ENCODE measurements around the gene DRGX. TPM values are rescaled to one million over a fixed set of nuclear protein-coding genes. Genes with fewer than 3 reads are reported as not detected.

DRGX gene
- total and polyA plus RNA-seq, 8 donors = 0.45 TPM; not detected in 7

- Histone ChIP-seq H3K27ac (no peak overlapping the region), H3K9me3 (no peaks in the 10 kb centered on the region), H3K36me3 (no peaks in the 10 kb centered on the region), H3K4me1 (peaks cover 4 to 25% of the 10 kb centered on the region in 2 donors), H3K4me3 (no peak overlapping the region), H3K27me3 (peaks cover 53 to 97% of the 10 kb centered on the region in 2 donors)
- no peak for DNase-seq
- ATAC-seq = no peak
- TF ChIP-seq, protein P1, sequence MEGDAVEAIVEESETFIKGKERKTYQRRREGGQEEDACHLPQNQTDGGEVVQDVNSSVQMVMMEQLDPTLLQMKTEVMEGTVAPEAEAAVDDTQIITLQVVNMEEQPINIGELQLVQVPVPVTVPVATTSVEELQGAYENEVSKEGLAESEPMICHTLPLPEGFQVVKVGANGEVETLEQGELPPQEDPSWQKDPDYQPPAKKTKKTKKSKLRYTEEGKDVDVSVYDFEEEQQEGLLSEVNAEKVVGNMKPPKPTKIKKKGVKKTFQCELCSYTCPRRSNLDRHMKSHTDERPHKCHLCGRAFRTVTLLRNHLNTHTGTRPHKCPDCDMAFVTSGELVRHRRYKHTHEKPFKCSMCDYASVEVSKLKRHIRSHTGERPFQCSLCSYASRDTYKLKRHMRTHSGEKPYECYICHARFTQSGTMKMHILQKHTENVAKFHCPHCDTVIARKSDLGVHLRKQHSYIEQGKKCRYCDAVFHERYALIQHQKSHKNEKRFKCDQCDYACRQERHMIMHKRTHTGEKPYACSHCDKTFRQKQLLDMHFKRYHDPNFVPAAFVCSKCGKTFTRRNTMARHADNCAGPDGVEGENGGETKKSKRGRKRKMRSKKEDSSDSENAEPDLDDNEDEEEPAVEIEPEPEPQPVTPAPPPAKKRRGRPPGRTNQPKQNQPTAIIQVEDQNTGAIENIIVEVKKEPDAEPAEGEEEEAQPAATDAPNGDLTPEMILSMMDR (IDR thresholded peaks at IDR 0.05) = no peak
- intact Hi-C loops (cut with DNase I) = no loop called here
Observed at GRCh38 chr10:49400365-49400764, 4.5 kb upstream of the DRGX start.

DNA sequence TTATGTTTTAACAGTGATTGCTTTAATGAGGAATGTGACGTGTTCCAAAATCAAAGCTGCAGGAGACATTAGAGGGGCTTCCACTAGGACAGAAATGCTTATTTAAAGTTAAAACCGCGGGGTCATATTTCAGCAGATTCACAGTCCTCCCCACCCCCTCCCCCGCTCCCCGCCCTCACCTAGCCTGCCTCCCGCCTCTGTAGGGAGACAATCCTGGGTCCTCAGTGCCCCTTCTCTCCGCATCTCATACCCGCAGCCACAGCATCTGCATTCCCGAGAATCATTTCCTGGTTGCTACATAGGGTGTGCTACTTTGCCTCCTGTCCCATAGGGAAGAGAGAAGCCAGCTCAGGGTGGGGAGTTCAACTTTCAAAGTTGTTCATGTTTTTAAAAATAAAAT lies 3.1 kb upstream of the DRGX start:
- no peak overlapping the region for H3K4me3 ChIP-seq
- TF ChIP-seq, protein P1 (IDR thresholded peaks at IDR 0.05) = no peak
- intact Hi-C loops (cut with DNase I) = no loop called here
- ATAC-seq = no peak
- H3K36me3 ChIP-seq = no peaks in the 10 kb centered on the region
- peaks cover 67 to 97% of the 10 kb centered on the region in 2 donors for H3K27me3 ChIP-seq
- no peak for DNase-seq
- H3K27ac ChIP-seq = no peak overlapping the region
- H3K9me3 ChIP-seq = no peaks in the 10 kb centered on the region
- peaks cover 7 to 27% of the 10 kb centered on the region in 2 donors for H3K4me1 ChIP-seq

DNA sequence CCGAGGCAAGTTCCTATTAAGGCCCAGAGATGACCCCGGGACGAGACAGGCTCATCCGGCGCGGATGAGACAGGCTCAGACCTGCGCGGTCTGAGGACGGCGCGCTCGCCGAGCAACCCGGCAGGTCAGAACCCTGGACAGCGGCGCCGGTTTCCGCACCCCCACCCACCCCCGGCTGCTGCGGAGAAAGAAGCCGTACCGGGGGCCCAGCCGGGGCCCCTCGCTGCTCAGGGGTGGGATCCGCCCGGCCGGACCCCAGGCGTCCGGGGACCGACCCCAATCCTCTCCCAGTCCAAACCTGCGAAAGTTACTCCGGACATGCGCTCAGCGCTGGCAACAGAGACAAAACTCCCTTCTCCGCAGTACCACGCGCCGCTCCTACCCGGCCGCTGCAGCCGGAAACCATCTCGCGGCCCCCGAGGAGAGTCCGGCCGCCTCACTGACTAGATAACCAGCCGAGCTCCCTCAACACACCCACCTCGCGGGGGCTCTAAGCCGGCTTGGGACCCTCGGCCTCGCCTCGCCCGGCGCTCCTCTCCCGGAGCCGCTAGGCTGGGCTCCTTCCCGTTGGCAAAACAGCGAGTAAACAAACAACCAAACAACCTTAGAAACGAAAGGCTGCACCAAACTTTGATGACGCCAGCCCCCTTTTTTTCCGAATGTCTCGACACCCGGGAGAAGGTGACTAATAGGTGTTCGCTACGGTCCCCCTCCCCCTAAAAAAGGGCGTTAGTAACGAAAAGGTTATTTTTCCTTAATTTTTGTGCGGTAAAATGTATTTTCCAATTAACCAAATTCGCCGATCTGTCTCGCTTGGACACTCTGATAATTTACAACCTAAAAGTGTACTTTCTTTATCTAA lies 2.3 kb upstream of the DRGX start:
- peak; percentile 97 for ATAC-seq
- H3K4me1 ChIP-seq = peaks cover 7 to 27% of the 10 kb centered on the region in 2 donors
- no peaks in the 10 kb centered on the region for H3K9me3 ChIP-seq
- no peaks in the 10 kb centered on the region for H3K36me3 ChIP-seq
- no peak overlapping the region for H3K4me3 ChIP-seq
- no peak overlapping the region for H3K27ac ChIP-seq
- DNase-seq = peak; percentile 55 to 88 (median 62)
- intact Hi-C loops (cut with DNase I) = no loop called here
- peaks cover 73 to 100% of the 10 kb centered on the region in 2 donors for H3K27me3 ChIP-seq
- TF ChIP-seq, protein P1 (IDR thresholded peaks at IDR 0.05) = no peak

GRCh38 chr10:49397036-49397999 lies 1.4 kb upstream of the DRGX start:
- H3K27me3 ChIP-seq = peaks cover 80 to 100% of the 10 kb centered on the region in 2 donors
- peaks cover 7 to 27% of the 10 kb centered on the region in 2 donors for H3K4me1 ChIP-seq
- no peaks in the 10 kb centered on the region for H3K36me3 ChIP-seq
- TF ChIP-seq, protein P1 (IDR thresholded peaks at IDR 0.05) = no peak
- H3K27ac ChIP-seq = no peak overlapping the region
- DNase-seq (no peak), ATAC-seq (no peak)
- intact Hi-C loops (cut with DNase I) = no loop called here
- no peaks in the 10 kb centered on the region for H3K9me3 ChIP-seq
- no peak overlapping the region for H3K4me3 ChIP-seq

GRCh38 chr10:49396666-49396999 lies 744 bp upstream of the DRGX start:
- intact Hi-C loops (cut with DNase I) = no loop called here
- peaks cover 7 to 27% of the 10 kb centered on the region in 2 donors for H3K4me1 ChIP-seq
- H3K36me3 ChIP-seq = no peaks in the 10 kb centered on the region
- no peak overlapping the region for H3K4me3 ChIP-seq
- no peaks in the 10 kb centered on the region for H3K9me3 ChIP-seq
- DNase-seq = no peak
- TF ChIP-seq, protein P1 (IDR thresholded peaks at IDR 0.05) = no peak
- peaks cover 85 to 100% of the 10 kb centered on the region in 2 donors for H3K27me3 ChIP-seq
- no peak overlapping the region for H3K27ac ChIP-seq
- ATAC-seq = no peak

Measured in left lung (tissue), 10 donors.